Measurements from ENCODE around the gene CD72. TPM values are rescaled to one million over a fixed set of nuclear protein-coding genes. Genes with fewer than 3 reads are reported as not detected.
"Not testable (repeated sequence)": the region's sequence is repeated elsewhere in the genome, so short reads cannot be mapped to it uniquely, and the experiment has no call there.

The CD72 gene
- total RNA-seq, 1 donor, result 1.1 TPM

- DNase-seq (ENCODE audit: low read depth), result no peak
- TF ChIP-seq CTCF (IDR thresholded peaks at IDR 0.05; ENCODE audit: insufficient read depth, low read length), result no peak
- peak within 1 kb of the TSS; percentile 25 for H3K4me3 ChIP-seq (ENCODE audit: low read depth, low read length)
Measured at GRCh38 chr9:35650341-35651158, 32.3 kb upstream of the CD72 start, which contains the start of gene SIT1. Gene SIT1 (minus strand): TSS chr9:35650931. CDS start chr9:35650853, 78 bp downstream.

DNA sequence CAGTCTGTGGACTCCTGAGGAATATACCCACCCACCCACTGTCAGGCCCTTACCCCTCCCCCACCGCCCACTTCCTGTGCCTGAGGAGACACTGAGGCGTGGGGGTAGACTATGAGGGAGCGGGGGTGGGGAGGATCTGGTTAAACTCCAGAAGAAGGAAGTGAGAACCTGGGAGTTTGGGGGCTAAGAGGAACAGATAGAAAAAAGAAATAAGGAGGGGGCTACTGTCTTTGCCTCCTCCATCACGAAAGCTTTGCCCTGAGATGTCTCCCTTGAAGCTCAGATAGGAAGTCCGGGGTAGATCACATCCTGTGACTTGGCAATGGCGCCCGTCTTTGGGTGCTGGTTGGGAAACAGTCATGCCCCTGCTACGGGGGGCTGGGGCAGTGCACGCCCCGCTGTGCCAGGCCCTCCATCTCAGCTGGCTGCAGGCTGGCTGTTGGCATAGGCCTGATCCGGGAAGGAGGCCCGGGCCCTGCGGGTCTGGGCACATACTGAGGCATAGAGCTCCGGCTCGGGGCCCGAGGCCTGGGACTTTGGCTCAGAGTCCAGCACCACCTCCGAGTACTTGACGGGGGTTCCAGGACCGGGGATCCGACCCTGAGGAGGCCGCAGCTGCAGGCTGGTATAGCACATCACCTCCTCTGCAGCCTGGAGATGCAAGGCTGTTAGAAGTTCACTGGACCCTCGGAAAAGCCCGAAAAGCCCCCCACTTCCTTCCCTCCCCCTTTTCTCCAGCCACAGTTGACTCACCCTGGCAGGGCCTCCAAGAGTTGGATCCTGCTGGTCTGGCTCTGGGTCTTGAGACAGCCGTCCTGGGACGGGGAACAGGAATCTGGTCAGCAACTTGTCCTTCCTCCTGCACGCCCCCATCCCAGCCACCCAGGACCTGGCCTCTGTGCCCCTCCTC is 31.5 kb upstream of the CD72 start:
- H3K4me3 ChIP-seq (ENCODE audit: low read depth, low read length), result peak overlapping the region; percentile 25
- no peak for TF ChIP-seq CTCF (IDR thresholded peaks at IDR 0.05; ENCODE audit: insufficient read depth, low read length)
- peak; percentile 71 for DNase-seq (ENCODE audit: low read depth)

GRCh38 chr9:35646533-35647265 is 28.5 kb upstream of the CD72 start:
- peak; percentile 87 for TF ChIP-seq CTCF (IDR thresholded peaks at IDR 0.05; ENCODE audit: insufficient read depth, low read length)
- peak; percentile 84 for DNase-seq (ENCODE audit: low read depth)
- H3K4me3 ChIP-seq (ENCODE audit: low read depth, low read length), result peak overlapping the region; percentile 72

DNA sequence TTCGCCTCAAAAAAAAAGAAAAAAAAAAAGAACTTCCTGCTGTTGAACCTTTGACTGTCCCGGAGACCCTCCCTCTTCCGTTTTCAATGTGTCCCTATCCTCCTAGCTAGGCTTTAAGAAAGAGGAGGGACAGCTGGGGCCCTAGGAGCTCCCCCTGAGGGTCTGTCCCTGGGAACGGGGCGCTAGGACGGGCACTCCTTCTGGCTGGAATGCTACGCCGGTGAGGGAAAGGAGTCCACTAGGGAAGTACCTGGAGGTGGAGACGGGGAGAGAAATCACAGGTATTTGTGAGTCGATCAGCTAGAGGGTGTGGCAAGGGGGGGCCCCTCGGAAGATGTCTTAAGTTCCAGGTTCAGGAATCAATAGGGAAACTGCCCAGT is 27.9 kb upstream of the CD72 start:
- peak overlapping the region; percentile 72 for H3K4me3 ChIP-seq (ENCODE audit: low read depth, low read length)
- TF ChIP-seq CTCF (IDR thresholded peaks at IDR 0.05; ENCODE audit: insufficient read depth, low read length), result no peak
- DNase-seq (ENCODE audit: low read depth), result no peak

GRCh38 chr9:35645736-35646135 is 27.5 kb upstream of the CD72 start:
- not testable (repeated sequence) for H3K4me3 ChIP-seq (ENCODE audit: low read depth, low read length); DNase-seq (ENCODE audit: low read depth)

- no peak for TF ChIP-seq CTCF (IDR thresholded peaks at IDR 0.05; ENCODE audit: insufficient read depth, low read length)
- H3K4me3 ChIP-seq (ENCODE audit: low read depth, low read length), result no peak overlapping the region
- DNase-seq (ENCODE audit: low read depth), result no peak
Measured at GRCh38 chr9:35643046-35643445, 24.8 kb upstream of the CD72 start.

DNA sequence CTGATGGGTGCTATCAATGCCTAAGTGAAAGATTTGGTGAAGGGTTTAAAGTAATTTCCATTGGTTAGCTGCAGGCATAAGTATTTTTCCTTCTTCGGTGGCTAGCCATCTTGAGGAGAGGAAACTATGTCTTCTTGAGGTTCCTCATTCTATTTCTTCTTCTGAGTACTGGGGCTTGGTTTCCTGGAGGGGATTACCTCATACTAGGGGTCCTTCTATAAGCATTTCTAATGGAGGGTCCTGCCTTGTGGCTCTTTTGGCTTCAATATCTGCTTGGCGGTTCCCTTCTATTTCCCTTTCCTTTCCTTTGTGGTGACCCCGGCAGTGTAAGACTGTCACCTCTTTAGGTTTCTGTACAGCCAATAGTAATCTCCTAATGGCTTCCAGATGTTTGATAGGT is 23.3 kb upstream of the CD72 start:
- not testable (repeated sequence) for DNase-seq (ENCODE audit: low read depth); H3K4me3 ChIP-seq (ENCODE audit: low read depth, low read length)

DNA sequence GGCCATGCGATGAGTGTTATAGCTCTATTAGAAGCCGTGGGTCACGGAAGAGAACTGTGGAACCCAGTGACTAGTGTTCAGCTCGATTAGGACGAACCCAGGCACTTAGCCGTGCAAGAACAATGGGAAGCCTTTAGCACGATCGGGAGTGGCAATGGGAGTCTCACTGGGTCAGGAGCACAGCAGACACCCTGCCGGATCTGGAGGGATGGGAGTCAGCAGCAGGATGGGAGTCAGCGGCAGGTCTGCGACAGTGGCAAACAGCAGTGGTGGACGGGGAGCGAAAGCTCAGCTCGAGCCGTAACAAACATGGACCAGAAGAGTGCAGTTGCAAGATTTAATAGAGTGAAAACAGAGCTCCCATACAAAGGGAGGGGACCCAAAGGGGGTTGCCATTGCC is 22.2 kb upstream of the CD72 start:
- DNase-seq (ENCODE audit: low read depth); H3K4me3 ChIP-seq (ENCODE audit: low read depth, low read length): not testable (repeated sequence)
